GM21526 (cell line): ENCODE data around the gene SENP2.
"Not testable (repeated sequence)": the region's sequence is repeated elsewhere in the genome, so short reads cannot be mapped to it uniquely, and the experiment has no call there.

Experiments used
- ATAC-seq: cut with Tn5 transposase; IDR thresholded peaks from one replicate; pipeline ENCODE4 v1.9.1; 2021; ENCODE audit warnings: moderate library complexity; ENCODE audit not compliant: unreplicated experiment, low FRiP score

The SENP2 gene

GRCh38 chr3:185585859-185586685 is at the start of gene SENP2:
SENP2 (plus strand) TSS chr3:185586295; CDS start chr3:185586414, 119 bp downstream.
- ATAC-seq: peak; percentile 93

GRCh38 chr3:185537369-185537970 is 48.6 kb upstream of the SENP2 start:
- ATAC-seq: peak; percentile 99

- no peak for ATAC-seq
These were observed 46.2 kb upstream of the SENP2 start for GRCh38 chr3:185539934-185540333.

GRCh38 chr3:185540695-185541094 is 45.4 kb upstream of the SENP2 start:
- no peak for ATAC-seq

GRCh38 chr3:185549122-185549521 is 37.0 kb upstream of the SENP2 start:
- ATAC-seq: no peak

GRCh38 chr3:185549651-185550111 is 36.4 kb upstream of the SENP2 start:
- no peak for ATAC-seq

- ATAC-seq: no peak
These were observed 33.7 kb upstream of the SENP2 start, which contains the start of gene LIPH for GRCh38 chr3:185552358-185552877. LIPH (minus strand) TSS chr3:185552588; CDS start chr3:185552471, 117 bp downstream.

- ATAC-seq: no peak
These were observed 31.0 kb upstream of the SENP2 start for GRCh38 chr3:185555101-185555501.

- no peak for ATAC-seq
These were observed 30.2 kb upstream of the SENP2 start for GRCh38 chr3:185555860-185556347.

GRCh38 chr3:185556640-185557039 is 29.5 kb upstream of the SENP2 start:
- not testable (repeated sequence) for ATAC-seq

GRCh38 chr3:185558395-185558794 is 27.7 kb upstream of the SENP2 start:
- ATAC-seq: no peak

- no peak for ATAC-seq
These were observed 26.4 kb upstream of the SENP2 start for GRCh38 chr3:185559706-185560090.

- no peak for ATAC-seq
These were observed 25.4 kb upstream of the SENP2 start for GRCh38 chr3:185560676-185561075.

GRCh38 chr3:185561374-185561943 is 24.6 kb upstream of the SENP2 start:
- ATAC-seq: no peak

GRCh38 chr3:185561958-185562357 is 24.1 kb upstream of the SENP2 start:
- no peak for ATAC-seq

GRCh38 chr3:185572183-185572582 is 13.9 kb upstream of the SENP2 start:
- ATAC-seq: no peak

- not testable (repeated sequence) for ATAC-seq
These were observed 10.8 kb upstream of the SENP2 start for GRCh38 chr3:185575108-185575869.

GRCh38 chr3:185582236-185582635 is 3.9 kb upstream of the SENP2 start:
- ATAC-seq: no peak

- no peak for ATAC-seq
These were observed 3.2 kb upstream of the SENP2 start for GRCh38 chr3:185582871-185583270.

GRCh38 chr3:185583925-185584324 is 2.2 kb upstream of the SENP2 start:
- no peak for ATAC-seq
